ENCODE results near the gene ZNF334.

DNA sequence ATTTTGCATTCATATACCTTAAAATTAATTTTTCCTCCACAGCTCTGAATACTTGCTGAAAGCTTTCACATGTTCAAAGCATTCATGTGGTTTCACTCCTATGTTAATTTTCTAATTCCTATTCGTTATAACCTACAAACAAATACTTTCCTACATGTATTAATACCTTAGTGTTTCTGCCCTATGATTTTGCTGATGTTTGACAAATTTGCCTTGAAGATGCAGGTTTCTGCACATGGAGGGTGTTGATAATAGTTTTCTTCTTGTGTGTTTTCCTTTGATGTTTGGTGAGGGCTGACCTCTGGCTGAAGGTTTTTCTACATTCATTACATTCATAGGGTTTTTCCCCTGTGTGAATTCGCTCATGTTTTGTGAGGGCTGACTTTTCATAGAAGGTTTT lies 57.6 kb downstream of the ZNF334 start:
- TF ChIP-seq POLR2A (IDR thresholded peaks at IDR 0.05) (no peak), CTCF (IDR thresholded peaks at IDR 0.05) (no peak)
